NB4 (cell line): ENCODE results near the gene NEK8.

Source experiments
- DNase-seq: peaks from one replicate; pipeline ENCODE4 v3.0.0; 2010; ENCODE audit warnings: low read depth
- H3K4me3 ChIP-seq: one replicate; pipeline ENCODE4 v1.5.1; 2011; ENCODE audit warnings: mild to moderate bottlenecking, low read depth, low read length, moderate library complexity
- CTCF ChIP-seq: IDR thresholded peaks from one replicate; pipeline ENCODE4 v1.5.1; 2012; ENCODE audit warnings: low read depth, low read length
- MYC ChIP-seq: IDR thresholded peaks from 2 replicates; pipeline ENCODE4 v1.6.1; 2011; ENCODE audit warnings: low read depth, low read length
- POLR2A ChIP-seq: IDR thresholded peaks from 2 replicates; pipeline ENCODE4 v1.6.1; 2011; ENCODE audit warnings: mild to moderate bottlenecking; ENCODE audit not compliant: insufficient read length; ENCODE audit errors: extremely low read depth
- TF ChIP-seq, protein P1 (sequence below): IDR thresholded peaks from 2 replicates; pipeline ENCODE4 v1.6.1; 2011; ENCODE audit warnings: low read depth, low read length

Gene NEK8

DNA sequence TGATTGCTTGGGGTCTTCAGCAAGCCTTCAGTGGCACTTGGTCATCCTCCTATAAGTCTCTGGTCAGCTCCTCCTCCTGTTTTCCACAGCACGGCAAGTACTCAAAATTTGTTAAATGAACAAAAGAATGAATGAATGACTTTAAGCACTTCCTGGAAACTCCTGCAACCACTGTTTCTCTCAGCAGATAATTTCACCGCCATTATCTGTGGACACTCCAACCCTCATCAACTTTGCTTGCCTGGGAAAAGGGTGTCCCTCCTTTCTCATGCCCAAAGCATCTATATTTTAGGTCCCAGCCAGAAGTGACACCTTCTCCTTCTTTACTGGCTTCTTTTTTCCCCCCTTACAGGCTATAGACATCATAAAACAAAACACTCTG is 21.3 kb upstream of the NEK8 start:
- no peak for DNase-seq
- no peak overlapping the region for H3K4me3 ChIP-seq
- no peak for TF ChIP-seq POLR2A
- no peak for TF ChIP-seq CTCF
- no peak for TF ChIP-seq MYC
- TF ChIP-seq, protein P1, sequence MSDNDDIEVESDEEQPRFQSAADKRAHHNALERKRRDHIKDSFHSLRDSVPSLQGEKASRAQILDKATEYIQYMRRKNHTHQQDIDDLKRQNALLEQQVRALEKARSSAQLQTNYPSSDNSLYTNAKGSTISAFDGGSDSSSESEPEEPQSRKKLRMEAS: no peak

DNA sequence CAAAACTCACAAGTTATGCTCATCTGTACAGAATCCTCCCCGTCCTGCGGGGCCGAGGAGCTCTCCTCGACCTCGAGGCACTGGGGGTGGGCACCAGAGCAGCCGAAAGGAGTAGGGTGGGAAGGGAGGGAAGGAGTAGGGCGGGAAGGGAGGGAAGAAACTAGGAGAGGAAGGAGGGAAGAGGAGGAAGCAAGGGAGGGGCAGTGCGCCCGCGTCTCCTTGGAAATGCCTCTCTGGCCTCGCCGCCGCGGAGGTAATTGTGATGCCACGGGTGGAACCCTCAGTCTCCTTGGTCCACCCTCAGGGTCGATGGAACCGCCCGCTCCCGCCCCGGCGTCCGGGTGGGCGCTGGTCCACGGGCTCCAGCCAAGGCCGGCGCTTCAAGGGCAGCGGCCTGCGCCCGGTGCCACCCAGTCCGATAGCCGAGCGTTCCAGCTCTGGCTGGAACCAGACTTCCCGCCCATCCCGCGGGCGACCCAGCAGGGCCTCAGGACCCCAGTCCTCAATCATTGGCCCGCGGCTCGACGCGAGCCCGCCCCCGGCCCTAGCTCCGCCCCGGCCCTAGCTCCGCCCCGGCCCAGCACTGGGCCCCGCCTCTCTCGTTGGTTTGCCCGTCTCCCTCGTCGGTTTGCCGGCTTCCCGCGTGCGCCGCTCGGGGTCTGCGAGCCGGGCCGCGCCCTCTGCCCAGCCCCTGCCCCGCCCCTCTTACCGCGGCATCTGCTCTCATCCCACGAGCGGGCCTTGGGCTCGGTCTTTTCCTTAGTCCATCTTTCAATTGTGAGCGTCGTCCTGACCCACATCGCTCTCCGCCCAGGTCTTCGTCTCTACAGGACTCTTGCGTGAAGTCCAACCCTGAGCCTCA is 17.5 kb upstream of the NEK8 start:
- DNase-seq: peak; percentile 97
- H3K4me3 ChIP-seq: peak overlapping the region; percentile 88
- peak; percentile 94 for TF ChIP-seq POLR2A
- TF ChIP-seq, protein P1: peak; percentile 57; the same call in 1 of the 2 replicates
- TF ChIP-seq CTCF: no peak

GRCh38 chr17:28711723-28712031 is 16.9 kb upstream of the NEK8 start, which contains the start of gene PROCA1:
Gene PROCA1, minus strand, starts transcription at chr17:28711888. Its CDS starts 228 bp downstream, at chr17:28711660.
- H3K4me3 ChIP-seq: peak within 1 kb of the TSS; percentile 88
- TF ChIP-seq MYC: no peak
- TF ChIP-seq, protein P1: no peak
- DNase-seq: no peak

- peak overlapping the region; percentile 68 for H3K4me3 ChIP-seq
- TF ChIP-seq, protein P1: no peak; the same call in 1 of the 2 replicates
- TF ChIP-seq MYC: peak; percentile 53
- TF ChIP-seq CTCF: no peak
- TF ChIP-seq POLR2A: peak; percentile 27
- DNase-seq: peak; percentile 95
Measured at GRCh38 chr17:28712032-28712704, 16.4 kb upstream of the NEK8 start.

GRCh38 chr17:28712705-28713415 is 15.7 kb upstream of the NEK8 start:
- TF ChIP-seq POLR2A: no peak
- no peak for DNase-seq
- peak overlapping the region; percentile 55 for H3K4me3 ChIP-seq

DNA sequence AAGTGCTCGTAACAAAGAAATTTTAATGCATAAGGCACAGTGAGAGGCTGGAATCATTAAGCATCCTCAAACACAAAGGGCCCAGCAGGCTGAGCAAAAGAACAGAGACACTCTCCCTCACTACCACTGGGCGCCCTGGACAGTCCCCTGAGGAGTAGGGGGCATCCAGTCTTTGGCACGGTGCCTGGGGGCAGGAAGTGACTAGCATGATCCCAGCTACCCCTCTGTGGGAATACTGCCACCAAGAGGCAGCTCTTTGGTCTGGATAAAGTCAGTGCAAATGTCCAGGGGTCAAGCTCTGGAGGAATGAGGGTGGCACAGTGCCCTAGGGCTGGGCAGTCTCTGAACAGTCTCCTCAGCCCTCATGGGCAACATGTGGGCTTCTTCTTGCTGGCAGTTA is 14.3 kb upstream of the NEK8 start:
- DNase-seq: peak; percentile 35
- no peak overlapping the region for H3K4me3 ChIP-seq
- TF ChIP-seq CTCF: peak; percentile 14
- TF ChIP-seq POLR2A: no peak
